ENCODE results near the gene NT5DC4. TPM values are rescaled to one million over a fixed set of nuclear protein-coding genes. Genes with fewer than 3 reads are reported as not detected.

The NT5DC4 gene
- total and polyA plus RNA-seq, 2 of the 8 experiments (the other 6 are each of a cell fraction or from before 2014, with no cell fraction given), result not detected

DNA sequence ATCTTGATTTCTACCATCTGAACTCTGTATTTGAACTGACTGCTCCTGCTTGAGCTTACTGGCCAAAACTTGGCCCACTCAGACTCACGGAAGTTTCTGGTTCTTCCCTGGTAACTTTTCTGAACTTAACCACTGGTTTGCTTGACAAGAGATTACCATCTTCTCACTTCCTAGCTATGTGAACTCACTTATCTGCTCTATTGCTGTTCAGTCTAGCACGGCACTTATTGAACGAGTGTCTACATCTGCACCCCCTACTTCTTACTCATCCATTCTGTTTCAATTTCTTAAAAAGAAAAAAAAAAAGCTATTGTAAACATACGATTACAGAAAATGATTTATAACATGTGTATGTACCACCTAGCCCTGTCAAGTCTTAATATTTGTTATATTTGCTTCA, 34.6 kb downstream of the NT5DC4 start (continued):
- TF ChIP-seq, protein P1, sequence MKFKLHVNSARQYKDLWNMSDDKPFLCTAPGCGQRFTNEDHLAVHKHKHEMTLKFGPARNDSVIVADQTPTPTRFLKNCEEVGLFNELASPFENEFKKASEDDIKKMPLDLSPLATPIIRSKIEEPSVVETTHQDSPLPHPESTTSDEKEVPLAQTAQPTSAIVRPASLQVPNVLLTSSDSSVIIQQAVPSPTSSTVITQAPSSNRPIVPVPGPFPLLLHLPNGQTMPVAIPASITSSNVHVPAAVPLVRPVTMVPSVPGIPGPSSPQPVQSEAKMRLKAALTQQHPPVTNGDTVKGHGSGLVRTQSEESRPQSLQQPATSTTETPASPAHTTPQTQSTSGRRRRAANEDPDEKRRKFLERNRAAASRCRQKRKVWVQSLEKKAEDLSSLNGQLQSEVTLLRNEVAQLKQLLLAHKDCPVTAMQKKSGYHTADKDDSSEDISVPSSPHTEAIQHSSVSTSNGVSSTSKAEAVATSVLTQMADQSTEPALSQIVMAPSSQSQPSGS (IDR thresholded peaks at IDR 0.05; ENCODE audit: low read length), result no peak
- no peak for TF ChIP-seq HDAC2 (IDR thresholded peaks at IDR 0.05; ENCODE audit: borderline replicate concordance in 1 of 2, low read depth in 2 of 2, low read length in 2 of 2)
- TF ChIP-seq PHF8 (conservative IDR thresholded peaks at IDR 0.05; ENCODE audit: low read depth, low read length), result no peak

Data from H1 (cell line).